Choroid plexus epithelial cell (primary cell): Measurements from ENCODE around the gene CRTC3.

Experiments used
- DNase-seq: peaks from one replicate; pipeline ENCODE4 v3.0.0-alpha.2; 2010; ENCODE audit warnings: low read depth
- H3K4me3 ChIP-seq: 2 replicates; pipeline ENCODE4 v1.5.1; 2011; ENCODE audit warnings: low read depth, mild to moderate bottlenecking, control low read depth, low read length, moderate library complexity
- CTCF ChIP-seq: conservative IDR thresholded peaks from 2 replicates; pipeline ENCODE4 v1.5.1; 2011; ENCODE audit warnings: low read depth, mild to moderate bottlenecking, control low read depth, inconsistent platforms, low read length, moderate library complexity

CRTC3 gene

GRCh38 chr15:90572893-90573292, 43.2 kb downstream of the CRTC3 start:
- TF ChIP-seq CTCF, result no peak

GRCh38 chr15:90576711-90577389, 47.1 kb downstream of the CRTC3 start:
- H3K4me3 ChIP-seq, result no peak overlapping the region
- no peak for DNase-seq
- no peak for TF ChIP-seq CTCF

More at GRCh38 chr15:90572893-90573292, 43.2 kb downstream of the CRTC3 start:
- H3K4me3 ChIP-seq, result no peak overlapping the region
- no peak for DNase-seq

- no peak for TF ChIP-seq CTCF
- DNase-seq, result no peak
- H3K4me3 ChIP-seq, result no peak overlapping the region
Measured at GRCh38 chr15:90579213-90579612, 49.5 kb downstream of the CRTC3 start.

- DNase-seq, result no peak
- TF ChIP-seq CTCF, result no peak
- no peak overlapping the region for H3K4me3 ChIP-seq
Measured at GRCh38 chr15:90580099-90580498, 50.4 kb downstream of the CRTC3 start.

- no peak for DNase-seq
- H3K4me3 ChIP-seq, result no peak overlapping the region
- TF ChIP-seq CTCF, result no peak
Measured at GRCh38 chr15:90580541-90580940, 50.8 kb downstream of the CRTC3 start.

GRCh38 chr15:90580946-90581345, 51.2 kb downstream of the CRTC3 start:
- no peak overlapping the region for H3K4me3 ChIP-seq
- no peak for DNase-seq
- no peak for TF ChIP-seq CTCF

- no peak for TF ChIP-seq CTCF
- DNase-seq, result no peak
- no peak overlapping the region for H3K4me3 ChIP-seq
Measured at GRCh38 chr15:90581771-90582352, 52.1 kb downstream of the CRTC3 start.
